HG02571 (cell line): ENCODE data around the gene UBXN1.

ENCODE experiments used
- ATAC-seq: cut with Tn5 transposase; IDR thresholded peaks from one replicate; pipeline ENCODE4 v1.9.1; 2021; ENCODE audit warnings: mild to moderate bottlenecking, moderate library complexity; ENCODE audit not compliant: unreplicated experiment

The UBXN1 gene, protein sequence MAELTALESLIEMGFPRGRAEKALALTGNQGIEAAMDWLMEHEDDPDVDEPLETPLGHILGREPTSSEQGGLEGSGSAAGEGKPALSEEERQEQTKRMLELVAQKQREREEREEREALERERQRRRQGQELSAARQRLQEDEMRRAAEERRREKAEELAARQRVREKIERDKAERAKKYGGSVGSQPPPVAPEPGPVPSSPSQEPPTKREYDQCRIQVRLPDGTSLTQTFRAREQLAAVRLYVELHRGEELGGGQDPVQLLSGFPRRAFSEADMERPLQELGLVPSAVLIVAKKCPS

DNA sequence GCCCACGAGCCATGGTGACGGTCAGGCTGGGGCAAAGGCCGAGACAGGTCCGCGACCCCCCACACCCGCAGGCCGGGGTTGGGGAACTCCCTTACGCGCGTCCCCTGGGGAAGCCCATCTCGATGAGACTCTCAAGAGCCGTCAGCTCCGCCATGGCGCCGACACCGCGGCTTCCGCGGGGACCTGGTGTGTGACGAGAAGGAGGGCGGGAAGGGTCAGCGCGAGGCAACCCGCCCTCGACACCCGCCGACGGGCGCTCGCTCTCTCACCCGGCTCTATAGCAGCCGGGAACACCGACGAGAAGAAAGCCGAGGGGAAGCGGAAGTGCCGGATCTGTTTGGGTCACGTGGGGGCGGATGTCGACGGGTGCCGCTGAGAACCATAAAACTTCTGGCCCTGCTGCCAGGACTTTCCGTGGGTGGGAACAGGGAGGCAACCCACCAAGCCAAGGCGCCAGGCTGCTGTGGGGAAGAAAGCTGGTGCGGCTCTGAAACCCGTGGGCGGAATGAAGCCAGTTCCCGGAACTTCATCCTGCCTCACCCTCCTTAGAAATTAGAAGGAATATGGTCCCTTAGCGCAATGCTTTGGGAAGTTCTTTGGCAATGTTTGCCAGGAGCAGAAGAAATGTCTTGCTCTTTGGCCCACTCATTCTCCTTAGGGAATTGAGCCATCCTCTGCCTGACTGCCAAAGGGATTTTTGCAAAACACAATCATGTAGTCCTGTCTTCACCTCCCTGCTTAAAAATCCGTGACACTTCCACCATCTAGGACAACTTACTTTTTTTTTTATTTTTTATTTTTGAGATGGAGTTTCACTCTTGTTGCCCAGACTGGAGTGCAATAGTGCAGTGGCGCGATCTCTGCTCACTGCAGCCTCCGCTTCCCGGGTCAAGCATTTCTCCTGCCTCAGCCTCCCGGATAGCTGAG is at the start of gene UBXN1:
TSS of gene UBXN1 (minus strand) at position 304 of the 927 bp plus-strand sequence. CDS start at position 154, 150 bp downstream.
- peak; percentile 59 for ATAC-seq

DNA sequence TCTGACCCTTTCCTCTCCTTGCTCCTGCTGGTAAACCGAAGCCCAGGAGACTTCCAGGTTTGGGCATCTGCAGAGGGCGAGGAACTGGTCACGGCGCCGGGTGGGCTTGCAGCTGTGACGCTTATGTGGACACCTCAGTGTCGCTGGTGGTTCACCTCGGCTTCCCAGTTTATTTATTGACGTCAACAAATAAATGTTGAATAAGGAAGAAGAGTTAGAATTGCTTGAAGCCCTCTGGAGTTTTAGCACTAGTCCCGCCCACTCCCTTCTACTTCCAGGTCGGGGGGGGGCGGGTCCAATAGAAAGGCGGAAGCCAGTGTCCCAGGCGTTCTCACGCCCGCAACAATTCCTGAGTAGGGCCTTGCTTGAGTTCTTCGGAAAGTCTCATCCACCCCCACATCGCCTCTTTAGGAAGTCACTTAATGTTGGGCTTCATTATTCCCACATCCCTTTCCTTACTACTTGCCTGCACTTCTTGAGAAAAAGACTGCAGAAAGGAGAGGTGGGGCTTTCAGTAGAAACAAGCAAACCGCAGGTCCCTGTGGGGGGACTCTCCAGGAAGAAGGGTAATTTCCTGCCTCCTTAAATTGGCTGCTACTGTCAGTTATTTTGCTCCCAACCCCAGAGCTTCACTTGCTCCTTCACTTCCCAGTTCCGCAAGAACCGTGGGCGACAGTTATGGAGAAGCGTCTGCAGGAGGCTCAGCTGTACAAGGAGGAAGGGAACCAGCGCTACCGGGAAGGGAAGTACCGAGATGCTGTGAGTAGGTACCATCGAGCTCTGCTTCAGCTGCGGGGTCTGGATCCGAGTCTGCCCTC is 49.5 kb upstream of the UBXN1 start, which contains the start of gene TTC9C:
TSS of gene TTC9C (plus strand) at position 316 of the 818 bp plus-strand sequence. CDS start at position 679, 363 bp downstream.
- ATAC-seq, result no peak

DNA sequence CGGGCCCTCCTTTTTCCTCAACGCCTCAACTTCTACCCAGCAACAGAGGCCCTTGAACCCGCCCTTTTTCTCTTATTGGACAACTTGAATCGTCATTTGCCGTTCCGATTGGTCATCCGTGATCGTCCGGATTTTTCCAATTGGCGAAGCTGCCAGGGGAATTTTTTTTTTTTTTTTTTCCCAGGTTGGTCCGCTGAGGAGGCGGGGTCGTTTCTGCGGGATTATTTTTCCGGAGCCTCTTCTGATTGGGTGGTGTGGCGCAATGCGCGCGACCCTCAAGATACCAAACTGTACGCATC is 48.9 kb upstream of the UBXN1 start:
- ATAC-seq, result peak; percentile 51

DNA sequence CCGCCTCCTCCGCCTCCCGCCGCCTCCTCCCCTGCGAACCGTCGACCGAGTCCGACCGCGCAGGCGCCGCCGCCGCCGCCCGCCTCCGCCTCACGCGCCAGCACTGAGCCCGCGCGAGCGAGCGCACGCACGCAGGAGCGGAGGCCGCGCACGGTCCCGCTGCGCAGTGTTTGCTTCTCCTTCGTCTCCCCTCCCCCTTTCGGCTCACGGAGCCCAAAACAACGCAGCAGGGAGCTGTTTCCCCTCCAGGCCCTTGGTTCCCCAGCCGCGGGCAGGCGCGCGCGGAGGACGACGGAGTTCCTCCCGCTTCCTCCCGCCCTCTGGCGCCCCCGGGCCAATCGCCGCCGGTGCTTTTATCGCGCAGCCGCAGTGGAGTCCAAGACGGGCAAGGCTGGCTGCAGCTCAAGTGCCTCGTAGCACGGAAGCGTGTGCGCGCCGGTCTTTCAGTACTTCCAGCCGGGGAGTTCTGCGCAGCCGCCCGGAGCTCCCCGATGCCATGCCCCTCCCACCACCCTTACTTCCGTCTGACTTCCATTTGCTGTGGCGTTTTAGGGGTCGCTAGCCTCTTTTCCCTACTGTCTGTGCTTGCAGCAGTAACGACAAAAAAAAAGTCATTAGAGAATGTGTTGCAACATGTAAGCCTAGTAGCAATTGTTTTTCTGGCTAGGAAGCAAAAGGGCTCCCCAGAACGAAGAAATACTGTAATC is 48.4 kb upstream of the UBXN1 start, which contains the start of gene HNRNPUL2:
TSS of gene HNRNPUL2 (minus strand) at position 293 of the 707 bp plus-strand sequence. CDS start 301 bp downstream, outside the sequence.
- ATAC-seq, result peak; percentile 81

DNA sequence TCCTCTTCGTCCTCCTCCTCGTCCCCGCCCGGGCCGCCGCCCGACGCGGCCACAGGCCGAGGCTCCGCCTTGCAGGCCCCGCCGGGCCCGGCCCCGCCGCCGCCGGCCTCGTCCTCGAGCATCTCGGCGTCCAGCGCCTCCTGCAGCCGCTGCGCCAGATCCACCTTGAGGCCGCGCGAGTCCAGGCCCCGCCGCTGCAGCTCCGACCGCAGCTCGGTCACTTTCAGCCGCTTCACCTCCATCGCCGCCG is 48.0 kb upstream of the UBXN1 start:
- ATAC-seq, result peak; percentile 5

DNA sequence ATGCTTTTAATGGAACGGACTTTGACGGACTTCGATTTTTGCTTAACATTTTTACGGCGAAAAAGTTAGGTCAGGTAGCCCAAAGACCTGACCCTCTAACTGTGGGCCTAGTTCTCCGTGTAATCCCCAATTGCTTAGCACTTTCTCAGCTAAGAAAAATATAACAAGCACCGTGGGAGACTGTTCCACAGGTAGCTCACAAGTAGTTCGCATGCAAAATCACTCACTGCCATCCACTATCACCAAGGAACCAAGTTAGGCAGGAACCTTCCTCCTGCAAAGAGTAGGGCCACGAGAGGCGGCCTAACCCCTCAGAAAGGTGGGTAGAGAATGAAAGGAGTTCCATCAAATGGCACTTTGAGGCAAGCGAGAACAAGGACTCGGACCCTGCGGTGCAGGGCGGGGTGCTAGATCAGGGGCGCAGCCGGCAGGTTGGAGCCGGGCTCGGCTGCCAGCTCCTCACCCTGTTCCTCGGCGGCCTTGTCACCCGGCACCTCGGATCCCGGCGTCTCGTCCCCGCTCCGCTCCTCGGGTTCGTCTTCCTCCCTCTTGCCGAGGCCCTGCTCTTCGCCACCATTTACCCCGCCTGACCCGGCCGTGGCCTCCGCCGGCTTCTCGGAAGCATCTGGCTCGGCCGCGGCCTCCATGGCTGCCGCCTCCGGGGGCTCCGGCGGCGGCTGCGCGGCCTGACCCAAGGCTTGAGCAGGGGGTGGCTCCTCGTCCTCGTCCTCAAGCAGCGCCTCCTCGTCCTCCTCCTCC is 47.5 kb upstream of the UBXN1 start:
- no peak for ATAC-seq

GRCh38 chr11:62725646-62726045 is 46.8 kb upstream of the UBXN1 start:
- no peak for ATAC-seq

DNA sequence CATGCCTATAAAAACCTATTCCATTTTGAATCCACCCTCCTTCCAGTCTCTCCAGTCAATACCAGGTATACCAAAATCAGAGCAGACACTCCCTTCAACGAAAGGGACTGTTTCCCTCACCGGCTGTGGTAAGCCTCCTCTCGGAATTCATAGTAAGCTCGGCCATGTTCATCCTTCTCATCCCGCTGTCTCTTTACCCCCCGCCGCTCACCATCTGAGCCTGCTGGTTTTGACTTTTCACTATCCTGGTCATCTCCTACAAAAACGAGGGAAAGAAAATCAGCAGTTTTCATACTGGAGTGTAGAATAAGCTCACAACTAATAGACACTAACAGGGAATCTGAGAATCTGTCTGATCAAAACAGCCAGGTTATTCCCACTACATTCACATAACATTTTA is 45.3 kb upstream of the UBXN1 start:
- ATAC-seq, result no peak

DNA sequence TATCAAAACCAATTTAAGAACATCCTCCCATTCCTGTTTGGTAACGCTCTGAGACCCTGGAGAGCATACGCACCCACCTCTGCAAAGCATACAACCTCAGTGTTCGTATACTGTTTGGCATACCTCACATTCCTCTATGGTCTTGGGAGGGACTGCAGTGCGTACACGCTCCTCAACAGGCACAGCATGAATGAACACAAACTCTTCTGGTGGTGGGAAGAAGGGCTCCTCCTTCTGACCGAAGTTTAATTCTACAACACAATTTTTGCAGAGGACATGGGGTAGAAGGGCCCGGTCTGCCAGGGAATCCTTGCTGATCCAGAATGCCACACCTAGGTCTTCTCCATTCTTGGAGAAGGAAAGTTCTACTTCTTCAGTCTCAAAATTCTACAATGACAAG is 43.1 kb upstream of the UBXN1 start:
- no peak for ATAC-seq

- ATAC-seq, result no peak
Measured at GRCh38 chr11:62719302-62719978, 40.6 kb upstream of the UBXN1 start.

DNA sequence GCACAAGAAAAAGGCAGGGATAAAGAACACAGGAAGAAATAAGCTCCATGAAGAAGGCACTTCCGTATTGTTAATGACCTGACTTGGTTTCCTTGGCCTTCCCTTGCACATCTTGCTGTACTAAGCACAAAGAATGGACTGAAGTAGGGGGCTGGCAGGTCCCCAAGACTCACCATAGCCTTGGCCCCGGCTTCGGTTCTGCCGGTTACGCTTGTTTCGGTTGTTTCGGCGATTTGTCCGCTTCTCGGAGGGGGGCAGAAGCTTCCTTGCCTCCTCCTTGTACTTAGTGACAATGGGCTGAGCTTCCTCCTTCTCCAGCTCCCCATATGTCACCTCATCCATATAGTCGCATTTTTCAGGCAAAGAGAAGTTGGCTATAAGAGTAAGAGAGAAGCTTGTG is 37.9 kb upstream of the UBXN1 start:
- ATAC-seq, result no peak

- ATAC-seq, result no peak
Measured at GRCh38 chr11:62716206-62716605, 37.3 kb upstream of the UBXN1 start.

- ATAC-seq, result no peak
Measured at GRCh38 chr11:62715150-62716130, 36.6 kb upstream of the UBXN1 start.

- ATAC-seq, result no peak
Measured at GRCh38 chr11:62713343-62713742, 34.5 kb upstream of the UBXN1 start.

- no peak for ATAC-seq
Measured at GRCh38 chr11:62712861-62713260, 34.0 kb upstream of the UBXN1 start.

DNA sequence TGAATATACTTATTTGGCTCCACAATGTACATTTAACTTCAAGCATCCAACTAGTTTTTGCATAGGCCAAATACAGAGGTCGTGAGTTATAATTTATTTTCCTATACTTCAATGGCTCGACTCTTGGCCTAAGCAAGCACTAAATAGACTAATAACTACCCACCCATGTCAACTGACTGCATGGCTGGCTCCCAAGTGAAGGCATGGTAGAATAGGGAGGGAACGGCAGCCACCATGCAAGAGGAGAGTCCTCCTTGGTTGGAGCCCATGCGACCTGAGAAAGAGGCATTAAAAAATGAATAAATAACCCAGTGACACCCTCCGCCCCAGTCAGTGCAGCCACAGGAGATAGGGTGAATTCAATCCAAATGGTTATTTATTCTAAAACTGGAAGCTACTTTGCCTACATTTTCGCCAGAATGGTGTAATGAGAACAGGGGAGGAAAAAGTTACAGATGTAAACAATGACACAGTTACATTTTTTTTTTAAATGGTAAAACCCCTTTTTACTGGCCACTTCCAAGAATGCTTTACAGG is 33.5 kb upstream of the UBXN1 start:
- ATAC-seq, result no peak

GRCh38 chr11:62710001-62710345 is 31.1 kb upstream of the UBXN1 start:
- ATAC-seq, result peak; percentile 1
